Uterus (tissue), 4 donors: ENCODE data around the gene VMP1. TPM values are rescaled to one million over a fixed set of nuclear protein-coding genes. Genes with fewer than 3 reads are reported as not detected.
A peak's percentile ranks its signal among the peaks of the same experiment; 100 is the strongest.
"Not testable (repeated sequence)": the region's sequence is repeated elsewhere in the genome, so short reads cannot be mapped to it uniquely, and the experiment has no call there.

Source experiments
- DNase-seq, 2 donors: peaks; one replicate each; pipeline ENCODE4 v3.0.0-alpha.2; 2019 to 2020
- H3K27ac ChIP-seq, 2 donors: fragments of 200-600 bp; sonication (generic); 1 replicate in 1 of 2; 2 replicates in 1 of 2; pipeline ENCODE4 v1.5.1; 2016 to 2018
- H3K27me3 ChIP-seq, 2 donors: fragments of 200-600 bp; sonication (generic); one replicate each; pipeline ENCODE4 v1.5.1; 2018 to 2019; ENCODE audit warnings: control low read depth in 1 of 2
- H3K36me3 ChIP-seq, 2 donors: fragments of 200-600 bp; sonication (generic); one replicate each; pipeline ENCODE4 v1.5.1; 2019; ENCODE audit warnings: control low read depth in 1 of 2
- H3K4me1 ChIP-seq, 2 donors: fragments of 200-600 bp; sonication (generic); one replicate each; pipeline ENCODE4 v1.5.1; 2018 to 2019; ENCODE audit warnings: control low read depth in 1 of 2
- H3K4me3 ChIP-seq, 2 donors: fragments of 200-600 bp; sonication (generic); 1 replicate in 1 of 2; 2 replicates in 1 of 2; pipeline ENCODE4 v1.5.1; 2018 to 2019; ENCODE audit warnings: mild to moderate bottlenecking in 1 of 2
- H3K9me3 ChIP-seq, 2 donors: fragments of 200-600 bp; sonication (generic); one replicate each; pipeline ENCODE4 v1.5.1; 2019; ENCODE audit warnings: control low read depth in 1 of 2
- POLR2A ChIP-seq, 2 donors: fragments of 450-650 bp; IDR thresholded peaks; one replicate each; pipeline ENCODE4 v1.6.1; 2016; ENCODE audit warnings: antibody characterized with exemption in 2 of 2, mild to moderate bottlenecking in 1 of 2, moderate library complexity in 1 of 2
- intact Hi-C: fragments of 100-400 bp; cut with DNase I; formaldehyde crosslinking; loops from one replicate; pipeline ENCODE4 v1.15.1; 2023; ENCODE audit warnings: low total_unique reads
- total RNA-seq, 4 donors: library from RNA; depleted of rRNA in 3 of 4; stranded (reverse); fragments of >200 nt in 3 of 4; gene quantifications; one replicate each; pipeline versions ENCODE4 v1.1.0 to v1.2.4, GENCODE V29; 2014 to 2023
- TF ChIP-seq, protein P1 (sequence below), 4 experiments: fragments of 200-600 bp in 2 of 4; fragments of 450-650 bp in 2 of 4; sonication (generic) in 2 of 4; IDR thresholded peaks; one replicate each; pipeline ENCODE4 v1.5.1; 2016 to 2019; ENCODE audit warnings: antibody characterized with exemption in 4 of 4, mild to moderate bottlenecking in 2 of 4, moderate library complexity in 1 of 4
- donor health status: DM: yes; HTN: yes; CAD: no.

VMP1 gene
- total RNA-seq, 4 donors from 2014 or later: 92.7 to 251 (median 150) TPM

- Histone ChIP-seq H3K27me3 (no peaks in the 10 kb centered on the region), H3K27ac (no peak overlapping the region), H3K9me3 (no peaks in the 10 kb centered on the region), H3K36me3 (no peaks in the 10 kb centered on the region), H3K4me3 (no peak overlapping the region), H3K4me1 (no peaks in the 10 kb centered on the region)
- intact Hi-C loops: loop anchor here (10.0 kb wide), 1 partner anchor 82 kb away; no protein-coding TSS in a partner anchor
- DNase-seq: no peak
- TF ChIP-seq, protein P1, sequence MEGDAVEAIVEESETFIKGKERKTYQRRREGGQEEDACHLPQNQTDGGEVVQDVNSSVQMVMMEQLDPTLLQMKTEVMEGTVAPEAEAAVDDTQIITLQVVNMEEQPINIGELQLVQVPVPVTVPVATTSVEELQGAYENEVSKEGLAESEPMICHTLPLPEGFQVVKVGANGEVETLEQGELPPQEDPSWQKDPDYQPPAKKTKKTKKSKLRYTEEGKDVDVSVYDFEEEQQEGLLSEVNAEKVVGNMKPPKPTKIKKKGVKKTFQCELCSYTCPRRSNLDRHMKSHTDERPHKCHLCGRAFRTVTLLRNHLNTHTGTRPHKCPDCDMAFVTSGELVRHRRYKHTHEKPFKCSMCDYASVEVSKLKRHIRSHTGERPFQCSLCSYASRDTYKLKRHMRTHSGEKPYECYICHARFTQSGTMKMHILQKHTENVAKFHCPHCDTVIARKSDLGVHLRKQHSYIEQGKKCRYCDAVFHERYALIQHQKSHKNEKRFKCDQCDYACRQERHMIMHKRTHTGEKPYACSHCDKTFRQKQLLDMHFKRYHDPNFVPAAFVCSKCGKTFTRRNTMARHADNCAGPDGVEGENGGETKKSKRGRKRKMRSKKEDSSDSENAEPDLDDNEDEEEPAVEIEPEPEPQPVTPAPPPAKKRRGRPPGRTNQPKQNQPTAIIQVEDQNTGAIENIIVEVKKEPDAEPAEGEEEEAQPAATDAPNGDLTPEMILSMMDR (IDR thresholded peaks at IDR 0.05): no peak
- TF ChIP-seq POLR2A (IDR thresholded peaks at IDR 0.05): no peak
Observed at GRCh38 chr17:59752446-59752845, 45.0 kb downstream of the VMP1 start.

GRCh38 chr17:59752922-59753321 is 45.5 kb downstream of the VMP1 start:
- H3K27ac ChIP-seq: no peak overlapping the region

GRCh38 chr17:59753522-59754467 is 46.3 kb downstream of the VMP1 start:
- TF ChIP-seq POLR2A (IDR thresholded peaks at IDR 0.05): no peak
- TF ChIP-seq, protein P1 (IDR thresholded peaks at IDR 0.05): peak; percentile 64 to 88 (median 76)
- H3K27ac ChIP-seq: peak overlapping the region; percentile 66 to 77
- H3K36me3 ChIP-seq: no peaks in the 10 kb centered on the region
- DNase-seq: peak in 1 of 2 donors; percentile 45
- H3K27me3 ChIP-seq: no peaks in the 10 kb centered on the region
- intact Hi-C loops: loop anchor here (10.0 kb wide), 1 partner anchor 81 kb away; no protein-coding TSS in a partner anchor
- H3K4me3 ChIP-seq: no peak overlapping the region
- no peaks in the 10 kb centered on the region for H3K9me3 ChIP-seq
- H3K4me1 ChIP-seq: no peaks in the 10 kb centered on the region

More at GRCh38 chr17:59752922-59753321, 45.5 kb downstream of the VMP1 start:
- H3K36me3 ChIP-seq: no peaks in the 10 kb centered on the region
- H3K4me3 ChIP-seq: no peak overlapping the region
- no peaks in the 10 kb centered on the region for H3K9me3 ChIP-seq
- no peaks in the 10 kb centered on the region for H3K27me3 ChIP-seq
- TF ChIP-seq, protein P1 (IDR thresholded peaks at IDR 0.05): no peak
- no peak for TF ChIP-seq POLR2A (IDR thresholded peaks at IDR 0.05)
- intact Hi-C loops: loop anchor here (10.0 kb wide), 1 partner anchor 82 kb away; no protein-coding TSS in a partner anchor
- DNase-seq: no peak
- no peaks in the 10 kb centered on the region for H3K4me1 ChIP-seq

DNA sequence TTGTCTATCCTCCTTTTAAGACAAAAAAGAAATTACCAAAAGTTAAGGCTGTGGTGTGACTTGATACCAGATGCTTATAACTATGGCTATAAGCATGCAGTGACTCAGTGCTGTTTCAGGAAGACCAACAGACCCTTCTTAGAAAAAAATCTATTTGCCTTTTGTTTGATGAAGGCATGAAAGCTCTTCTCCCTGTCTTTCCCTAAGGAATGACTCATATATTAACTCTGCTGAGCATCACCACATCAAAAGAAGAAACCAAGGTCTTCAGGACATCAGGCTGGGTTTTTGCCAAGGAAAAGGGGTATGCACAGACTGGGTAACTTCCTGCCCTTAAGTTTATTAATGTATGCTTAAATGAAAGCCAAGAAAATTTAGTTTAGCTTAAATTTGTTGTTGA is 47.1 kb downstream of the VMP1 start:
- intact Hi-C loops: loop anchor here (10.0 kb wide), 1 partner anchor 80 kb away; no protein-coding TSS in a partner anchor
- Histone ChIP-seq H3K36me3 (no peaks in the 10 kb centered on the region), H3K4me3 (no peak overlapping the region)

GRCh38 chr17:59755069-59755468 is 47.6 kb downstream of the VMP1 start:
- H3K36me3 ChIP-seq, H3K4me1 ChIP-seq, H3K4me3 ChIP-seq, H3K9me3 ChIP-seq, DNase-seq, H3K27me3 ChIP-seq: not testable (repeated sequence)
- peak overlapping the region; percentile 66 to 77 for H3K27ac ChIP-seq
- intact Hi-C loops: loop anchor here (10.0 kb wide), 1 partner anchor 80 kb away; no protein-coding TSS in a partner anchor

More for the DNA sequence above, 47.1 kb downstream of the VMP1 start:
- DNase-seq: no peak
- Histone ChIP-seq H3K9me3 (no peaks in the 10 kb centered on the region), H3K27ac (peak overlapping the region; percentile 66 to 77), H3K27me3 (no peaks in the 10 kb centered on the region), H3K4me1 (no peaks in the 10 kb centered on the region)
- TF ChIP-seq, protein P1 (IDR thresholded peaks at IDR 0.05): no peak
- TF ChIP-seq POLR2A (IDR thresholded peaks at IDR 0.05): no peak
